ENCODE results near the gene PIAS2.

The PIAS2 gene

GRCh38 chr18:46789088-46789487 is 128.2 kb downstream of the PIAS2 start:
- DNase-seq, result no peak
- intact Hi-C loops (cut with DNase I), result no loop called here

- intact Hi-C loops (cut with DNase I), result no loop called here
- no peak for DNase-seq
Observed at GRCh38 chr18:46787674-46788073, 129.6 kb downstream of the PIAS2 start.

GRCh38 chr18:46772357-46772756 is 144.9 kb downstream of the PIAS2 start:
- DNase-seq, result no peak

DNA sequence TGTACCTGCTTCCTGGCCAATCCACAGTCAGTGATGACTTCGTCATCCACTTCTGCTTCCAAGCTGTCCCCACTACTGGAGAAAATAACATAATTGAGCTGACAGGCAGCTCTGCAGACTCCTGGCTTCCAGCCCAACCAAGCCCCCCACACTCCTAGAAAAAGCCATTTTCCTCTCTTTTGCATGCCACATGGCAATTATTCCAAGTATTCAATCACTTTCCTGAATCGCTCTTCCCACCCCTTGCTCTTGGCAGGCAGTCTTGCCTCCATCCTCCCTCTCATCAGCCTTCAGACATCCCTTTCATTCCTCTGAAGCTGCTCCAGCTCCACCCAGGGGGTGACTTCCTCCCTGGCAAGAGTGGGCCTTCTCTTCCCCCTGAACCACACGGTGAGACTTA is 146.2 kb downstream of the PIAS2 start:
- peak in 7 of 42 donors; percentile 33 to 67 (median 43) for DNase-seq
- intact Hi-C loops (cut with DNase I), result no loop called here

More at GRCh38 chr18:46772357-46772756, 144.9 kb downstream of the PIAS2 start:
- intact Hi-C loops (cut with DNase I), result no loop called here

DNA sequence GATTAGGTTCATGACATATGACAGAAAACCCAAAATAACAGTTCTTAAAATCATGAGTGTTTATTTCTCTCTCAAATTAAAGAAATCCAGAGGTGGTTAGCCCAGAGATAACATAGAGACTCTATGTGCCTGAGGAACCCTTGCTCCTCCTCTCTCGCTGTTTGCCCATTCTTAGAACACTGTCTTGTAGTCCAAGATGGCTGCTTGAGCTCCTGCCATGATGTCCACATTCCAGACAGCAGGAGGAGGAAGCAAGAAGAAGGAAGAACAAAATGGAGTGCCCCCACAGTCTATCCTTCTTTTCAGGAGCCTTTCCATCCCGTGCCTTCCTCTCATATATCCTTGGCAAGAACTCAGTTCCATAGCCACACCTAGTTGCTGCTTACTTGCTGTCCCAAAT is 146.6 kb downstream of the PIAS2 start:
- intact Hi-C loops (cut with DNase I), result no loop called here
- DNase-seq, result no peak

- intact Hi-C loops (cut with DNase I), result no loop called here
- DNase-seq, result no peak
Observed at GRCh38 chr18:46768166-46768921, 149.0 kb downstream of the PIAS2 start.

GRCh38 chr18:46767217-46767616 is 150.1 kb downstream of the PIAS2 start:
- DNase-seq, result no peak
- intact Hi-C loops (cut with DNase I), result no loop called here

DNA sequence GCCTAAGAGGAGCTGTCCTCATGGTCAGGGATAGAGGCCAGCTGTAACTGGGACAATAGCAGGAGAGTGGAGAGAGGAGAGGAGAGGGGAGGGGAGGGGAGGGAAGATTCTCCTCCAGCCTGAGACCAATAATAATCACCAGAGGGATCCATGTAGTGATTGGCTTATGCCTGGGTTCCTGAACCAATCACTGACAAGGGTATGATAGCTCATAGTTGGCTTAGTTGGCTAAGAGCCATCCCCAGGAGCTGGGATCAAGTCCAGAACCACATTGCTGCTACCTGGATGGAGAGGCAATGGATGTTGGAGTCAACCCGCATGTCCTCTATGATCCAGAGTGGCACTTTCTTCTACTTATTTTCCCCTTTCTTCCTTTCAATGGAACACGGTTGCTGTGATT is 152.7 kb downstream of the PIAS2 start:
- intact Hi-C loops (cut with DNase I), result no loop called here
- no peak for DNase-seq

- DNase-seq, result no peak
- intact Hi-C loops (cut with DNase I), result no loop called here
Observed at GRCh38 chr18:46761059-46761769, 156.1 kb downstream of the PIAS2 start.

DNA sequence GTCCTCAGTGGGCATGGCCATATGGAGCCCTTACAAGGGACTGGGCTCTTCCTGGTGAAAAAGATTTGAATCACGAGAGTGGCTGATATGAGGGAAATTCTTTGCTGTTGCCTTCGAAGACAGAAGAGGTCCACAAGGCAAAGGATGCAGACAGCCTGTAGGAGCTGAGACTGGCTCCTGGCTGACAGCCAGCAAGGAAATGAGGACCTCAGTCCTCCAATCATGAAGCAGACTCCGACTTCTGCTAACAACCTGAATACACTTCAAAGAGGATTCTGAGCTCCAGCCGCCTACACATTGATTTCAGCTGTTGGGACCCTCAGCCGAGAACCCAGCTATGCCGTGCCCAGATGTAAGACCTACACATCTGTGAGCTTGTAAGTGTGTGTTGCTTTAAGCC is 157.4 kb downstream of the PIAS2 start:
- DNase-seq, result peak in 1 of 42 donors; percentile 37
- intact Hi-C loops (cut with DNase I), result loop anchor here (10.0 kb wide), 1 partner anchor 155 kb away; the partner anchor contains the start of genes KATNAL2 and PIAS2

DNA sequence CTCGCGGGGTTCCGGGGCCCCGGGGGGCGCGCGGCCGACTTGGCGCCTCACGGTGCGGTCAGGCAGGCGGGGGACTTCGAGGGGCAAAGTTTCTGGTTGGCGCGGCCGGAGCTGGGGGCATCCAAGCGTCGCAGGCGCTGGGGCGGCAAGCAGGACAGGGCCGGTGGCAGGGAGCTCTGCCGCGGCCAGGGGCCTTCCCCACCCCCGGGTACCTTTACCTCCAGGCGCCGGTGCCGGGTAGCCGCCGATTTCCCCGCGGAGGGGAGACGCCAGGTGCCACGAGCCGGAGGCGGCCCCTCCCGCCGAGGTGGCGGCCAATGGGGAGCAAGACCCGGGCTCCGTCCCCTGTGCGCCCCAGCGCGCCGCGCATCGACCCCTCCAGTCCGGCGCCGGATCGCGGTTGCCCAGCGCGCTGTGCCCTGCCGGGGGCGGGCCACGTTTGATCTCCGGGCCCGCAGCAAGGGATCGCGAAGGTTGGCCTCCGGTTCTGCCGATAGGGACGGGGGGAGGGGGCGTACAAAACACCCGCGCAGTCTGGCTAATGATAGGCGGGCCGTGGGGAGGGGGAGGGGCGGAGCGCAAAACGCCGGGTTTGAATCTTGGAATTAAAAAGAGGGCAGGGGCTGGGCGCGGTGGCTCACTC is 160.6 kb downstream of the PIAS2 start, which contains the start of gene ST8SIA5:
TSS of gene ST8SIA5 (minus strand) at position 495 of the 643 bp plus-strand sequence. CDS start 545 bp downstream, outside the sequence.
- intact Hi-C loops (cut with DNase I), result loop anchor here (10.0 kb wide), 1 partner anchor 158 kb away; the partner anchor contains the start of genes KATNAL2 and PIAS2
- DNase-seq, result peak in 21 of 42 donors; percentile 19 to 55 (median 31)

DNA sequence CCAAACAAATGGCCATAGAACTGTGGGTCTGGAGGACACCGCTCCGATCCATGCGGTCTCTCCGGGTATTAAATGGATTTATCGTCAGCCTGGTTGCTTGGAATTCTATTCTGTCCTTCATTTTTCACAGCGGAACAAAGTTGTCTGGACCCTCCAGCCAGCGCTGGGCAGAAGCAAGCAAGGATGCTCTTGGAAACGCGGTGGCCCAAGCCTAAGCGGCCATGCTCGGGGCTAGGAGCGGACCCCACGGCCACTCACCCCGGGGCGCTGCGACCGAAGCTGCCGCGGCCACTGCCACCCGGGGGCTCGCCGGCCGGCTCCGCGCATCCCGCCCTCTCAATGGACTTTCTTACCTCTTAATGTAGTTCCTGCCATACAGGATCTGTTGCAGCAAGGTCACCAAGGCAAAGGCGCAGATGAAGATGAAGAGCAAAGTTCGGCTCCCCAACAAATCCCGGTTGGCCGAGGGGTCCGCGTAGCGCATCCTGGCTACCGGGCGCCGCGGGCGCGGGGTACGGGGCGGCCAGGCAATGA is 161.2 kb downstream of the PIAS2 start:
- DNase-seq, result peak in 6 of 42 donors; percentile 15 to 44 (median 28)
- intact Hi-C loops (cut with DNase I), result loop anchor here (10.0 kb wide), 1 partner anchor 159 kb away; the partner anchor contains the start of genes KATNAL2 and PIAS2

DNA sequence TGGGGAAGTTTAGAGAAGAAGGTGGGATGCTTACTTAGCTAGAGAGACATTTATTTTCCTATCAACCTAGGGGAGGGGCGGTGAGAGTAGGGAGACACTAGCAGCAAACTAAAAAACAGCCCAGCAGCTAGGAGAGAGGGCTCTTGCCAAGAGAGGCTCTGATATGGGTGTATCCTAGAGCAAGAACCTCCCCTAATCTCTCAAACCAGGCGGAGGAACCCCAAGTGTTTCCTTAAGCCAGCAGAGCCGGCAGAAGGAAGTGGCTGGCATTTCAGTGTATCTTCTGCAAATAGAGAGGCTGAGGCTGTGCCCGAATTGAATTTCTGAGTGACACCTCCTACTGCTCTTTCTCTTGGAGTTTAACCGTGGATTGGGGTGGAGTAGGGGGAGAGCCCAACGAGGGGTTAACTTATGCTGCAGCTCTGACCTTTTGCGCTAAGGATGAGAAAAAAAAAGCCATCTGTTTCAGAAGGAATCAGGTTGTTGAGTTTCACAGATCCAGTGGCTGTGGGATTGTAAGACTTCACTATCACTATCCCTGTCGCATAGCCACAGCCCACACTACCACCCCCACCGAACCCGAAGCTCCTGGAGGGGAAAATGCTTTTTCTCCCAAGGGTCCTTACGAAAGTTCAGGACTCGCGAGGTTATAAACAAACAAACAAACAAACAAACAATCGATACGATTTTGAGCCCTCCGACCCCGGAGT is 161.8 kb downstream of the PIAS2 start:
- intact Hi-C loops (cut with DNase I), result loop anchor here (10.0 kb wide), 1 partner anchor 159 kb away; the partner anchor contains the start of genes KATNAL2 and PIAS2
- peak in 4 of 42 donors; percentile 24 to 51 (median 28) for DNase-seq

- intact Hi-C loops (cut with DNase I), result loop anchor here (10.0 kb wide), 1 partner anchor 160 kb away; the partner anchor contains the start of genes KATNAL2 and PIAS2
- DNase-seq, result peak in 3 of 42 donors; percentile 12 to 49 (median 35)
Observed at GRCh38 chr18:46754661-46755292, 162.5 kb downstream of the PIAS2 start.

- intact Hi-C loops (cut with DNase I), result loop anchor here (10.0 kb wide), 1 partner anchor 161 kb away; the partner anchor contains the start of genes KATNAL2 and PIAS2
- DNase-seq, result no peak
Observed at GRCh38 chr18:46754188-46754587, 163.1 kb downstream of the PIAS2 start.
